Epidermal melanocyte (primary cell): ENCODE results near the gene CNTN5.

Source experiments
- DNase-seq: peaks from one replicate; pipeline ENCODE4 v3.0.0; 2011; ENCODE audit warnings: low spot score; ENCODE audit not compliant: insufficient read length

CNTN5 gene

GRCh38 chr11:99911116-99911515 is 890.4 kb downstream of the CNTN5 start:
- no peak for DNase-seq

GRCh38 chr11:99916078-99916477 is 895.3 kb downstream of the CNTN5 start:
- no peak for DNase-seq

GRCh38 chr11:99918761-99919160 is 898.0 kb downstream of the CNTN5 start:
- DNase-seq: no peak

GRCh38 chr11:99920956-99921355 is 900.2 kb downstream of the CNTN5 start:
- no peak for DNase-seq

- DNase-seq: no peak
Measured at GRCh38 chr11:99925968-99926367, 905.2 kb downstream of the CNTN5 start.

- DNase-seq: no peak
Measured at GRCh38 chr11:99932684-99933083, 911.9 kb downstream of the CNTN5 start.

GRCh38 chr11:99934008-99934407 is 913.3 kb downstream of the CNTN5 start:
- DNase-seq: no peak

- no peak for DNase-seq
Measured at GRCh38 chr11:99937330-99937729, 916.6 kb downstream of the CNTN5 start.

GRCh38 chr11:99952816-99953215 is 932.1 kb downstream of the CNTN5 start:
- no peak for DNase-seq

- DNase-seq: no peak
Measured at GRCh38 chr11:99960536-99960935, 939.8 kb downstream of the CNTN5 start.

GRCh38 chr11:99968336-99968735 is 947.6 kb downstream of the CNTN5 start:
- DNase-seq: no peak

GRCh38 chr11:99973993-99974392 is 953.2 kb downstream of the CNTN5 start:
- no peak for DNase-seq

- DNase-seq: no peak
Measured at GRCh38 chr11:99979042-99979441, 958.3 kb downstream of the CNTN5 start.

- DNase-seq: no peak
Measured at GRCh38 chr11:99987821-99988470, 967.2 kb downstream of the CNTN5 start.

- DNase-seq: no peak
Measured at GRCh38 chr11:99988471-99988837, 967.7 kb downstream of the CNTN5 start.

- no peak for DNase-seq
Measured at GRCh38 chr11:100003985-100004384, 983.2 kb downstream of the CNTN5 start.

- no peak for DNase-seq
Measured at GRCh38 chr11:100004541-100004940, 983.8 kb downstream of the CNTN5 start.

- no peak for DNase-seq
Measured at GRCh38 chr11:100008417-100008816, 987.7 kb downstream of the CNTN5 start.

GRCh38 chr11:100009728-100010127 is 989.0 kb downstream of the CNTN5 start:
- no peak for DNase-seq

- no peak for DNase-seq
Measured at GRCh38 chr11:100010393-100010792, 989.6 kb downstream of the CNTN5 start.

GRCh38 chr11:100011697-100012096 is 990.9 kb downstream of the CNTN5 start:
- no peak for DNase-seq

- DNase-seq: no peak
Measured at GRCh38 chr11:100013011-100013410, 992.3 kb downstream of the CNTN5 start.

GRCh38 chr11:100031973-100032372 is 1011.2 kb downstream of the CNTN5 start:
- no peak for DNase-seq

GRCh38 chr11:100061006-100061405 is 1040.3 kb downstream of the CNTN5 start:
- no peak for DNase-seq
